ENCODE measurements around the gene MGAT5B. TPM values are rescaled to one million over a fixed set of nuclear protein-coding genes. Genes with fewer than 3 reads are reported as not detected.

The MGAT5B gene
- total and polyA plus RNA-seq, 4 donors: 0.28 to 0.67 (median 0.46) TPM

- Histone ChIP-seq H3K4me1 (ENCODE audit: control insufficient read depth in 5 of 5, insufficient read depth in 5 of 5, low read length in 5 of 5) (no peaks in the 10 kb centered on the region), H3K9ac (ENCODE audit: insufficient read depth in 1 of 2, low read length in 2 of 2) (no peak overlapping the region), H3K36me3 (ENCODE audit: control insufficient read depth in 4 of 4, insufficient read depth in 4 of 4, low read length in 4 of 4) (no peaks in the 10 kb centered on the region), H3K4me3 (no peak overlapping the region), H3K9me3 (ENCODE audit: control insufficient read depth in 4 of 4, insufficient read depth in 3 of 4, low read length in 3 of 4) (peaks cover 0 to 2% (median 0%) of the 10 kb centered on the region in 4 donors), H3K27ac (ENCODE audit: low read depth in 1 of 2, low read length in 1 of 2) (no peak overlapping the region), H3K27me3 (ENCODE audit: control insufficient read depth in 3 of 3, insufficient read depth in 3 of 3, low read length in 2 of 3) (no peaks in the 10 kb centered on the region)
- no peak for ATAC-seq (ENCODE audit: insufficient read depth, low FRiP score)
- 82 to 86% methylated on average over 8 of the region's 8 CpGs for whole genome bisulfite sequencing, 2 donors
- no peak for DNase-seq
- TF ChIP-seq, protein P1, sequence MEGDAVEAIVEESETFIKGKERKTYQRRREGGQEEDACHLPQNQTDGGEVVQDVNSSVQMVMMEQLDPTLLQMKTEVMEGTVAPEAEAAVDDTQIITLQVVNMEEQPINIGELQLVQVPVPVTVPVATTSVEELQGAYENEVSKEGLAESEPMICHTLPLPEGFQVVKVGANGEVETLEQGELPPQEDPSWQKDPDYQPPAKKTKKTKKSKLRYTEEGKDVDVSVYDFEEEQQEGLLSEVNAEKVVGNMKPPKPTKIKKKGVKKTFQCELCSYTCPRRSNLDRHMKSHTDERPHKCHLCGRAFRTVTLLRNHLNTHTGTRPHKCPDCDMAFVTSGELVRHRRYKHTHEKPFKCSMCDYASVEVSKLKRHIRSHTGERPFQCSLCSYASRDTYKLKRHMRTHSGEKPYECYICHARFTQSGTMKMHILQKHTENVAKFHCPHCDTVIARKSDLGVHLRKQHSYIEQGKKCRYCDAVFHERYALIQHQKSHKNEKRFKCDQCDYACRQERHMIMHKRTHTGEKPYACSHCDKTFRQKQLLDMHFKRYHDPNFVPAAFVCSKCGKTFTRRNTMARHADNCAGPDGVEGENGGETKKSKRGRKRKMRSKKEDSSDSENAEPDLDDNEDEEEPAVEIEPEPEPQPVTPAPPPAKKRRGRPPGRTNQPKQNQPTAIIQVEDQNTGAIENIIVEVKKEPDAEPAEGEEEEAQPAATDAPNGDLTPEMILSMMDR (IDR thresholded peaks at IDR 0.05; ENCODE audit: control extremely low read depth, extremely low read depth): no peak
These were observed 15.4 kb upstream of the MGAT5B start for GRCh38 chr17:76852843-76853242.

DNA sequence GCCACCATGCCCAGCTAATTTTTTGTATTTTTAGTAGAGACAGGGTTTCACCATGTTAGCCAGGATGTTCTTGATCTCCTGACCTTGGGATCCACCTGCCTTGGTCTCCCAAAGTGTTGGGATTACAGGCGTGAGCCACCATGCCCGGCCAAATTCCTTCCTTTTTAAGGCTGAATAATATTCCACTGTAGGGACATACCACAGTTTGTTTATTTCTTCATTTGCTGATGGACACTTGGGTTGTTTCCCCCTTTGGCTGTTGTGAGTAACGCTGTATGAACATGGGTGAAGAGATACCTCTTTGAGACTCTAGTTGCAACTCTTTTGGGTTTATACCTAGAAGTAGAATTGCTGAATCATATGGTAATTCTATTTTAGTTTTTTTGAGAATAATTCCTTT lies 13.1 kb upstream of the MGAT5B start:
- WGBS, 2 donors: 96 to 97% methylated on average over 3 of the region's 3 CpGs
- no peaks in the 10 kb centered on the region for H3K36me3 ChIP-seq (ENCODE audit: control insufficient read depth in 4 of 4, insufficient read depth in 4 of 4, low read length in 4 of 4)
- TF ChIP-seq, protein P1 (IDR thresholded peaks at IDR 0.05; ENCODE audit: control extremely low read depth, extremely low read depth): no peak
- no peak for ATAC-seq (ENCODE audit: insufficient read depth, low FRiP score)
- H3K27ac ChIP-seq (ENCODE audit: low read depth in 1 of 2, low read length in 1 of 2): no peak overlapping the region
- peaks cover 0 to 2% (median 0%) of the 10 kb centered on the region in 4 donors for H3K9me3 ChIP-seq (ENCODE audit: control insufficient read depth in 4 of 4, insufficient read depth in 3 of 4, low read length in 3 of 4)
- H3K9ac ChIP-seq (ENCODE audit: insufficient read depth in 1 of 2, low read length in 2 of 2): no peak overlapping the region
- no peak for DNase-seq
- H3K27me3 ChIP-seq (ENCODE audit: control insufficient read depth in 3 of 3, insufficient read depth in 3 of 3, low read length in 2 of 3): no peaks in the 10 kb centered on the region
- no peaks in the 10 kb centered on the region for H3K4me1 ChIP-seq (ENCODE audit: control insufficient read depth in 5 of 5, insufficient read depth in 5 of 5, low read length in 5 of 5)
- H3K4me3 ChIP-seq: no peak overlapping the region

DNA sequence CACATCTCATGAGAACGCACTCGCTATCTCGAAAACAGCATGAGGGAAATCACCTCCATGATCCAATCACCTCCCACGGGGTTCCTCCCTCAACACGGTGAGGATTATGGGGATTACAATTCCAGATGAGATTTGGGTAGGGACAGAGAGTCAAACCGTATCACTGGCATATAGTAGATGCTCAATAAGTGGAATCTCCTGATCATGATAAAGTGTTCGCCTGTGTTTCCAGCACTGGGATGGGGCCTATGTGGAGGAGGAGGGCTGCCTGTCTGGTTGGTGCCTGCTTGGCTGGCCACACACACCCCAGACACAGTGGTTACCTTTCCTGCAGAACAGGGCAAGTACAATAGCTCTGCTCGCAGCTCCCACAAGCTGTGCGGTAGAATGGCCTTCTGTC lies 6.1 kb upstream of the MGAT5B start:
- no peak for DNase-seq
- Histone ChIP-seq H3K4me3 (no peak overlapping the region), H3K27ac (ENCODE audit: low read depth in 1 of 2, low read length in 1 of 2) (no peak overlapping the region), H3K9me3 (ENCODE audit: control insufficient read depth in 4 of 4, insufficient read depth in 3 of 4, low read length in 3 of 4) (peaks cover 0 to 2% (median 0%) of the 10 kb centered on the region in 4 donors), H3K4me1 (ENCODE audit: control insufficient read depth in 5 of 5, insufficient read depth in 5 of 5, low read length in 5 of 5) (no peaks in the 10 kb centered on the region), H3K36me3 (ENCODE audit: control insufficient read depth in 4 of 4, insufficient read depth in 4 of 4, low read length in 4 of 4) (no peaks in the 10 kb centered on the region), H3K9ac (ENCODE audit: insufficient read depth in 1 of 2, low read length in 2 of 2) (no peak overlapping the region), H3K27me3 (ENCODE audit: control insufficient read depth in 3 of 3, insufficient read depth in 3 of 3, low read length in 2 of 3) (peaks cover 0 to 10% (median 3%) of the 10 kb centered on the region in 3 donors)
- TF ChIP-seq, protein P1 (IDR thresholded peaks at IDR 0.05; ENCODE audit: control extremely low read depth, extremely low read depth): no peak
- ATAC-seq (ENCODE audit: insufficient read depth, low FRiP score): no peak
- WGBS, 2 donors: 91 to 94% methylated on average over 9 of the region's 9 CpGs

GRCh38 chr17:76862494-76862893 lies 5.7 kb upstream of the MGAT5B start:
- no peak for DNase-seq
- TF ChIP-seq, protein P1 (IDR thresholded peaks at IDR 0.05; ENCODE audit: control extremely low read depth, extremely low read depth): no peak
- no peak overlapping the region for H3K27ac ChIP-seq (ENCODE audit: low read depth in 1 of 2, low read length in 1 of 2)
- ATAC-seq (ENCODE audit: insufficient read depth, low FRiP score): no peak
- WGBS, 2 donors: 86 to 92% methylated on average over 12 of the region's 12 CpGs
- H3K4me1 ChIP-seq (ENCODE audit: control insufficient read depth in 5 of 5, insufficient read depth in 5 of 5, low read length in 5 of 5): no peaks in the 10 kb centered on the region
- H3K9me3 ChIP-seq (ENCODE audit: control insufficient read depth in 4 of 4, insufficient read depth in 3 of 4, low read length in 3 of 4): peaks cover 0 to 2% (median 0%) of the 10 kb centered on the region in 4 donors
- H3K27me3 ChIP-seq (ENCODE audit: control insufficient read depth in 3 of 3, insufficient read depth in 3 of 3, low read length in 2 of 3): peaks cover 0 to 13% (median 3%) of the 10 kb centered on the region in 3 donors
- no peak overlapping the region for H3K4me3 ChIP-seq
- H3K36me3 ChIP-seq (ENCODE audit: control insufficient read depth in 4 of 4, insufficient read depth in 4 of 4, low read length in 4 of 4): no peaks in the 10 kb centered on the region
- H3K9ac ChIP-seq (ENCODE audit: insufficient read depth in 1 of 2, low read length in 2 of 2): no peak overlapping the region
